A549 (cell line): ENCODE results near the gene SLC35E1. TPM values are rescaled to one million over a fixed set of nuclear protein-coding genes. Genes with fewer than 3 reads are reported as not detected.

ENCODE experiments used
- ATAC-seq, 2 experiments: fragments of 200-7000 bp in 1 of 2; fragments of >200 bp in 1 of 2; cut with Nextera tagmentation in 1 of 2; cut with Tn5 transposase in 1 of 2; 3 replicates each; pipeline versions ENCODE4 v1.8.0 to v1.9.1; 2018 to 2020; ENCODE audit warnings: mild to moderate bottlenecking in 1 of 2, moderate library complexity in 1 of 2
- CTCF ChIA-PET: fragments of 300-600 bp; sonication (Branson Sonifier 250); formaldehyde crosslinking; extraction: SDS; loops from one replicate; lab custom pipeline; 2021; ENCODE audit warnings: antibody characterized with exemption, inconsistent platforms; lab: Yijun Ruan, JAX
- POLR2A ChIA-PET: fragments of 350-600 bp; formaldehyde crosslinking; extraction: SDS; loops from one replicate; lab custom pipeline; 2021; ENCODE audit warnings: antibody characterized with exemption, inconsistent platforms; lab: Yijun Ruan, JAX
- DNase-seq, 2 experiments: peaks; one replicate each; pipeline versions ENCODE4 v3.0.0 to v3.0.0-alpha.2; 2011 to 2016; ENCODE audit warnings: low read depth in 1 of 2, low spot score in 1 of 2
- FAIRE-seq: peaks from 2 replicates; lab custom pipeline; 2011; peaks lifted over from hg19 to GRCh38; lab: Jason Lieb, UNC
- H3K27ac ChIP-seq, 2 experiments: fragments of >200 bp; sonication (Bioruptor Twin); formaldehyde crosslinking; 3 replicates each; pipeline ENCODE4 v1.5.1; 2016 to 2017
- H3K4me1 ChIP-seq: fragments of >200 bp; sonication (Bioruptor Twin); formaldehyde crosslinking; 3 replicates; pipeline ENCODE4 v1.6.1; 2016
- H3K4me2 ChIP-seq: fragments of >200 bp; sonication (Bioruptor Twin); formaldehyde crosslinking; 3 replicates; pipeline ENCODE4 v1.6.1; 2016
- H3K4me3 ChIP-seq: fragments of >200 bp; sonication (Bioruptor Twin); formaldehyde crosslinking; 3 replicates; pipeline ENCODE4 v1.5.1; 2016
- H3K9me3 ChIP-seq: fragments of >200 bp; sonication (Bioruptor Twin); formaldehyde crosslinking; 3 replicates; pipeline ENCODE4 v1.6.1; 2016
- CTCF ChIP-seq: fragments of >200 bp; sonication (Bioruptor Twin); formaldehyde crosslinking; IDR thresholded peaks from 3 replicates; pipeline ENCODE4 v1.5.1; 2016
- ELK1 ChIP-seq: fragments of 150-350 bp; IDR thresholded peaks from 2 replicates; pipeline ENCODE4 v1.6.1; 2014; ENCODE audit warnings: low read depth, mild to moderate bottlenecking, low read length
- GATA3 ChIP-seq: IDR thresholded peaks from 2 replicates; pipeline ENCODE4 v1.6.1; 2012; ENCODE audit warnings: borderline replicate concordance
- HEYL ChIP-seq: fragments of 250-450 bp; sonication (Bioruptor Pico); IDR thresholded peaks from 2 replicates; pipeline ENCODE4 v1.8.0; 2021; ENCODE audit warnings: mild to moderate bottlenecking, moderate library complexity
- HMGXB4 ChIP-seq: fragments of 250-450 bp; sonication (Bioruptor Pico); IDR thresholded peaks from 2 replicates; pipeline ENCODE4 v1.5.0; 2021; ENCODE audit warnings: mild to moderate bottlenecking, moderate library complexity, borderline replicate concordance
- KDM1A ChIP-seq: fragments of 200-600 bp; sonication (generic); IDR thresholded peaks from 2 replicates; pipeline ENCODE4 v1.6.1; 2016; ENCODE audit warnings: low read depth, mild to moderate bottlenecking
- MAX ChIP-seq: IDR thresholded peaks from 2 replicates; pipeline ENCODE4 v1.6.1; 2012
- NFE2L2 ChIP-seq: fragments of 150-350 bp; conservative IDR thresholded peaks from 2 replicates; pipeline ENCODE4 v1.6.1; 2014; ENCODE audit warnings: low read length
- NPAS2 ChIP-seq: fragments of 250-450 bp; sonication (Bioruptor Pico); IDR thresholded peaks from 2 replicates; pipeline ENCODE4 v1.8.0; 2022; ENCODE audit warnings: mild to moderate bottlenecking, moderate library complexity, borderline replicate concordance
- PHF8 ChIP-seq: fragments of 200-600 bp; sonication (generic); IDR thresholded peaks from 2 replicates; pipeline ENCODE4 v1.6.1; 2016; ENCODE audit warnings: low read depth, mild to moderate bottlenecking, antibody characterized with exemption, moderate library complexity, borderline replicate concordance
- POLR2A ChIP-seq: IDR thresholded peaks from 2 replicates; pipeline ENCODE4 v1.6.1; 2012; ENCODE audit warnings: mild to moderate bottlenecking, low read length
- RAD21 ChIP-seq, 2 experiments: fragments of >200 bp in 1 of 2; sonication (Bioruptor Twin) in 1 of 2; formaldehyde crosslinking in 1 of 2; IDR thresholded peaks in 1 of 2; conservative IDR thresholded peaks in 1 of 2; 2 replicates in 1 of 2; 3 replicates in 1 of 2; pipeline ENCODE4 v1.6.1; 2012 to 2018; ENCODE audit warnings: inconsistent platforms in 1 of 2
- RARB ChIP-seq: fragments of 250-450 bp; sonication (Bioruptor Pico); IDR thresholded peaks from 2 replicates; pipeline ENCODE4 v1.8.0; 2021; ENCODE audit warnings: mild to moderate bottlenecking, moderate library complexity
- SMC3 ChIP-seq: fragments of >200 bp; sonication (Bioruptor Twin); formaldehyde crosslinking; IDR thresholded peaks from 3 replicates; pipeline ENCODE4 v1.6.1; 2018; ENCODE audit warnings: inconsistent platforms
- TFCP2L1 ChIP-seq: fragments of 250-450 bp; sonication (Bioruptor Pico); IDR thresholded peaks from 2 replicates; pipeline ENCODE4 v1.5.0; 2021; ENCODE audit warnings: mild to moderate bottlenecking
- TP53 ChIP-seq: fragments of 250-450 bp; sonication (Bioruptor Pico); IDR thresholded peaks from 2 replicates; pipeline ENCODE4 v1.5.0; 2021; ENCODE audit warnings: mild to moderate bottlenecking, moderate library complexity
- ZNF302 ChIP-seq: fragments of 250-450 bp; sonication (Bioruptor Pico); IDR thresholded peaks from 2 replicates; pipeline ENCODE4 v1.9.0; 2021; ENCODE audit warnings: inconsistent platforms, mild to moderate bottlenecking, moderate library complexity
- ZSCAN20 ChIP-seq: fragments of 250-450 bp; sonication (Bioruptor Pico); IDR thresholded peaks from 2 replicates; pipeline ENCODE4 v1.8.0; 2022; ENCODE audit warnings: mild to moderate bottlenecking, moderate library complexity
- WGBS: methylation state at CpG from one replicate; pipeline ENCODE4 v1.1.6; 2017; ENCODE audit errors: missing lambda C conversion rate; 5-methylcytosine and 5-hydroxymethylcytosine counted together
- polyA plus RNA-seq, 4 experiments: library from polyadenylated mRNA; depleted of rRNA in 3 of 4; stranded (reverse); fragments of >200 nt; fragmentation: RNase III in 1 of 4; extraction: RNeasy Plus Mini Kit Qiagen cat#74134 plus additional on column Dnase treatment in 1 of 4; gene quantifications; 2 replicates in 3 of 4; 3 replicates in 1 of 4; pipeline ENCODE4 v1.2.3, GENCODE V29; 2011 to 2017

The SLC35E1 gene
- polyA plus RNA-seq, 2 of the 4 experiments (the other 2 are of a cell fraction), result 17.2 to 25.1 TPM

- H3K4me3 ChIP-seq, result no peak overlapping the region
- no peaks in the 10 kb centered on the region for H3K9me3 ChIP-seq
- H3K4me2 ChIP-seq, result no peak overlapping the region
- H3K4me1 ChIP-seq, result peaks cover 24% of the 10 kb centered on the region
- DNase-seq, result no peak
- CTCF ChIA-PET, result no interaction called here
- ATAC-seq, result no peak
- no peak for FAIRE-seq
- POLR2A ChIA-PET, result no interaction called here
- H3K27ac ChIP-seq, result peak overlapping the region in 1 of 2 experiments; percentile 31; a peak in 1 of 6 replicates
- WGBS, result 68% methylated on average over 5 of the region's 6 CpGs
- TF ChIP-seq MAX (no peak), ELK1 (no peak), ZNF302 (no peak), KDM1A (no peak)
These were observed 9.7 kb upstream of the SLC35E1 start for GRCh38 chr19:16581971-16582343.

DNA sequence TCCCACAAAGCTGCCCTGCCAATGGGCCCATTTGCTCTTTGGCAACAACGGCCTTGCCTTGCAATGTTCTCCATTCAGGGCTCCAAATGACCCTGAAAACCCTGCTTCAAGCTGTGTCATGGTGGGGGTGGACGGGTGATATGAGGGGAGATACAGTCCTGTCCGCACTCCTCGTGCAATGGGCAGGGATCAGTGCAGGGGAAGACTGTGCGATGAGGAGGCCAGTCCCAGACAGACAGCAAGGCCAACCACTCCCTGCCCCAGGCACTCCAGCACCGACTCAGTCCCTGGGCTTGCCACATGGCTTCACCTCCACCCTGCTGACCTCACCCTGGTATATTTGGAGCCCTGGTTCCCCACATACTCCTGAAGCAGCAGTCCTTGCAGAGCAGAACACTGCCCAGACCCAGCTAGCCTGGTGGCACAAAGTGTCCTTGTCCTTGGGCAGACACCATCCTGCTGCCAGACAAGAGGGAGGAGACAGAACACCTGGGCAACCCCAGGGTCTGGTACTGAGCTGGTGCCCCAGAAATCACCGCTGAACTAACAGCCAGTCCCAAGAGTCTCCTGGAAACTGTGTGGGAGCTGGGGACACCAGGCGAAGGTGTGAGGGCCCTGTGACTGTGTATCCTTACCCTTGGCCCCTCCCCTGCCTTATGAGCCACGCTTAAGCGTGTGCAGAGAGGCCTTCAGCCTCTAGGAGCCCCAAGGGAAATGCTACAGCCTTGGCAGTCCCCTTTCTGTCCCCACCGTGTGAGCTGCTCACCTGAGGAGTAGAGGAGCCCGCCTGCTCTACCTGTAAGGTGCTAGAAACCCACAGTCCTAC, 9.1 kb upstream of the SLC35E1 start:
- TF ChIP-seq HMGXB4 (CRISPR knock-in tag) (no peak), RARB (CRISPR knock-in tag) (no peak), GATA3 (no peak), SMC3 (no peak), HEYL (CRISPR knock-in tag) (no peak), ZSCAN20 (no peak), TFCP2L1 (CRISPR knock-in tag) (no peak), TP53 (CRISPR knock-in tag) (no peak), NPAS2 (CRISPR knock-in tag) (no peak), CTCF (no peak), PHF8 (no peak), NFE2L2 (no peak), KDM1A (no peak), ZNF302 (no peak), RAD21 (conservative IDR thresholded peaks at IDR 0.05 in 1 of 2, IDR thresholded peaks at IDR 0.05 in 1 of 2) (no peak), POLR2A (no peak)
- DNase-seq (no peak), FAIRE-seq (no peak), ATAC-seq (peak in 1 of 2 experiments; percentile 10; a peak in 1 of 6 replicates)
- no peak overlapping the region for H3K4me3 ChIP-seq
- ChIA-PET CTCF (interaction anchor here (0.6 kb wide), 1 partner anchor 124 kb away, joined by 4 read pairs; no protein-coding TSS in a partner anchor), POLR2A (no interaction called here)
- H3K4me2 ChIP-seq, result no peak overlapping the region
- H3K27ac ChIP-seq, result peak overlapping the region in 1 of 2 experiments; percentile 31; a peak in 1 of 6 replicates
- WGBS, result 78% methylated on average over 12 of the region's 12 CpGs
- peaks cover 23% of the 10 kb centered on the region for H3K4me1 ChIP-seq
- no peaks in the 10 kb centered on the region for H3K9me3 ChIP-seq
